HG02610 (cell line): ENCODE data around the gene ITGB2.

Source experiments
- ATAC-seq: cut with Tn5 transposase; IDR thresholded peaks from one replicate; pipeline ENCODE4 v1.9.1; 2021; ENCODE audit warnings: mild to moderate bottlenecking, moderate library complexity; ENCODE audit not compliant: unreplicated experiment

Gene ITGB2

DNA sequence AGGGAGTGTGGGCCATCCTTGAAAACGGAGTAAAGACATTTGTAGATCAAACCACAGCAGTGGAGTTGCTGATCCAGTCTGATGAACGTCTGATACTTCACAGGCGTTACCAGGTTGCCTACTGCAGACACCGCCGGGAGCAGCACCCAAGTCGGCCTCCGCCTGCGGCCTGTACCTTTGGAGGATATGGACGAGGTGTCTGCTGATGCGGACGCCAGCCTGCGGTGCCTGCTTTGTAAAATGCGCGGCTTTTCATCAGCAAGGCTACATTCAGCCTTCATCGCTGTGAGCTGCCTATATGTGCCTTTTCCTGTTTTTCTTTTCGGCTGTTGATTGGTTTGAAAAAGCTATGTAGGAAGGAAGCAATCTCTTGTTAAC is 35.1 kb upstream of the ITGB2 start:
- ATAC-seq, result no peak

- ATAC-seq, result no peak
These were observed 34.6 kb upstream of the ITGB2 start for GRCh38 chr21:44955141-44955797.

- ATAC-seq, result no peak
These were observed 33.6 kb upstream of the ITGB2 start for GRCh38 chr21:44954281-44954771.

- no peak for ATAC-seq
These were observed 32.9 kb upstream of the ITGB2 start for GRCh38 chr21:44953628-44954021.

GRCh38 chr21:44952929-44953627 is 32.4 kb upstream of the ITGB2 start:
- no peak for ATAC-seq

- ATAC-seq, result no peak
These were observed 31.6 kb upstream of the ITGB2 start for GRCh38 chr21:44952116-44952928.

GRCh38 chr21:44951186-44951915 is 30.7 kb upstream of the ITGB2 start:
- ATAC-seq, result no peak

DNA sequence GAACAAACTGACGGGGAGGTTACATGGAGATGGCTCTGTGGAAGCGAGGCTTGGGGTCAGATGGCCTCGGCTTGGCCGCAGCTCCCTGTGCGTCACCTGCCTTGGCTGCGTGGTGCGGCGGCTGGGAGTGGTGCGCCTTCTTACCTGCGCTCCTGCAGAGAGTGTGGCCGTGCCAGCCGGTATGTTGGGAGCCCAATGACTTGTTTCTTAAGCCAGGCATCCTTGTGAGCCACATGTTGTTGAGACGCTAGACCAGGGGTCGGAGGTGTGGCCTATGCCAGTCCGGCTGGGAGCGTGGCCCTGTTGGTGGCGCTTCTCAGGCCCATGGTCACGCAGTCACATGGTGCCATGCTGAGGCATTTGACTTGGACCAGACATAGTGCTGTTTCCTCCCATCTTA is 29.7 kb upstream of the ITGB2 start:
- no peak for ATAC-seq

- ATAC-seq, result no peak
These were observed 29.1 kb upstream of the ITGB2 start for GRCh38 chr21:44949779-44950198.

GRCh38 chr21:44949161-44949778 is 28.6 kb upstream of the ITGB2 start:
- no peak for ATAC-seq

DNA sequence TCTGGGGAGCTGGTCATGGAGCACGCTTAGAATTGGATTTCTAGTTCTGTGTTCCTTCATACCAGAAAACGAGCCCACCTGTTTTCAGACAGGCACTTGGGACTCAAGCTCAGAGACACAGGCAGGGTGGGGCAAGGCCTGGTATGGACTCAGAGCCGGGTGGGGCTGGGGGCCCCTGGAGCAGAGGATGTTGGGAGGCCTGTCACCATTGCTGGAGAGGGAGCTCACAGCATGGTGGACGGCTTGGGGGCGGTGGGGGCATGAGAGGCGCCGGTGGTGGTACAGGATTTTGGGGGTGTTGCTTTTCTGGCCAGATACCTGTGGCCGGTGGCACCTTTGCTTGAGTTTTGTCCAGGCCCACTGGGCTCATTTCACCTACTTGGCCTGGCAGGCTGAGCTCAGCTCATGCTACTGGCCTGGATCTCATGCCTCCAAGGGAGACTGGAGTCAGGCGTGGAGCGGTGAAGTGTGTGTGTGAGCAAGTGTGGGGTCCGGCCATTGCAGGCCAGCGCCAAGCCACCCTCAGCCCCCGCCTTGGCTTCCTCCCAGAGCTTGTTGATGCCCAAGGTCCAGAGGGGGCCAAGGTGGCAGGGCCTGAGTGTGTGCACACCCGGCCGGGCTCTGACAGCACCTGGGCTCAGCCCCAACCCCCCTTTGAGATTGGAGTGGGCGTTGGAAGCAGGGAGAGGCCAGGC is 27.9 kb upstream of the ITGB2 start:
- ATAC-seq, result no peak

- no peak for ATAC-seq
These were observed 27.2 kb upstream of the ITGB2 start for GRCh38 chr21:44947930-44948331.

GRCh38 chr21:44947111-44947929 is 26.6 kb upstream of the ITGB2 start:
- no peak for ATAC-seq

DNA sequence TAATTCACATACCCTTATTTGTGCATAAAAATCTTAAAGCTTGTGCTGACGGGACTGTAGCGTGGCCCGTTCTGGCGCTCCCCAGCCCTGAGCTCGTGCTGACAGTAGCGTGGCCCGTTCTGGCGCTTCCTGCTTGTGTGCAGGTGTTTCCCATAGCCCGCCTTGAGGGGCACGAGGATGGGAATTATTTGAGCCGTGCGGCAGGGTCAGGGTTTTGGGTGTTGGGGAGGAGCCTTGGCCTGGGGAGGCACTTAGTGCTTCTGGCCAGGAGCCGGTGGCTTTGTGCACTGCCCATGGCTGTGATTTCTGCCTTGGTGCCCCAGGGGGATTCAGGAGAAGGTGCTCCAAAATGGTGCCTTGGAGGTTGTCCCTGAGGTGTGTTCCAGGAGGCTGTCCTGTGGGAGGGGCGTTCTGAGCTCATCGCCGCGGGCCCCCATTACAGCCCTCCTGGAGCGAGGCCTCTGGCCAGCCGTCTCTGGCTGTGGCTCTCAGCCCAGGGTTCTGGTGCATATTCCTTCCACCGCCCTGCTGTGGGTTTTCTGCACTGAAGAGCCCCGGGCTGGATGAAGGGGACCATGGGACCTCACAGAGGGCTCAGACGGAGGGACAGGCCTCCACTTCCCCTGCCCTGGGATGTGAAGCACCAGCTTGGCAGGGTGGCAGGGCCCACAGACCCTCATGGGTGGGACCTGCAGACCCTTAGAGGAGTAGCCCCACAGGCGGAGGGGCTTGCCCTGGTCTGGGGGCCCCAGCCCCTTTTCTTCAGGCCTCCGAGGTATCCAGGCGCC is 25.7 kb upstream of the ITGB2 start:
- ATAC-seq, result no peak

DNA sequence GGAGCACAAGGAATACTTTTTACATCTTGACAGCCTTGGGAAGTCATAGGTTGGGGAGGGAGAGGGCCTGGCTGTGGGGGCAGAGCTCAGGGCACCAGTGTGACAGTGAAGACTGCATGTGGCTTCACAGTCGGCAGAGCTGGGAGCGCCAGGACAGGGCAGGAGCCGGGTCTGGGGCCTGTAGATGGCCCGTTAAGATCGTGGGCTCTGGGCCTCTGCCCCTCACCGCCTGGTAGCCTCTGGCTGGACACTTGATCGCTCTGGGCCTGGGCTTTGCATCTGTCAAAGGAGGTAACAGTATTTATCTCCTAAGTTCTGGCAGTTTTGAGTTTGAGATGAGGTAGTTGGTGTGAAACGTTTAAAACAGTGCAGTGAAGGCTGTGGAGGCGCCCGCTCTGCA is 23.9 kb upstream of the ITGB2 start:
- no peak for ATAC-seq

DNA sequence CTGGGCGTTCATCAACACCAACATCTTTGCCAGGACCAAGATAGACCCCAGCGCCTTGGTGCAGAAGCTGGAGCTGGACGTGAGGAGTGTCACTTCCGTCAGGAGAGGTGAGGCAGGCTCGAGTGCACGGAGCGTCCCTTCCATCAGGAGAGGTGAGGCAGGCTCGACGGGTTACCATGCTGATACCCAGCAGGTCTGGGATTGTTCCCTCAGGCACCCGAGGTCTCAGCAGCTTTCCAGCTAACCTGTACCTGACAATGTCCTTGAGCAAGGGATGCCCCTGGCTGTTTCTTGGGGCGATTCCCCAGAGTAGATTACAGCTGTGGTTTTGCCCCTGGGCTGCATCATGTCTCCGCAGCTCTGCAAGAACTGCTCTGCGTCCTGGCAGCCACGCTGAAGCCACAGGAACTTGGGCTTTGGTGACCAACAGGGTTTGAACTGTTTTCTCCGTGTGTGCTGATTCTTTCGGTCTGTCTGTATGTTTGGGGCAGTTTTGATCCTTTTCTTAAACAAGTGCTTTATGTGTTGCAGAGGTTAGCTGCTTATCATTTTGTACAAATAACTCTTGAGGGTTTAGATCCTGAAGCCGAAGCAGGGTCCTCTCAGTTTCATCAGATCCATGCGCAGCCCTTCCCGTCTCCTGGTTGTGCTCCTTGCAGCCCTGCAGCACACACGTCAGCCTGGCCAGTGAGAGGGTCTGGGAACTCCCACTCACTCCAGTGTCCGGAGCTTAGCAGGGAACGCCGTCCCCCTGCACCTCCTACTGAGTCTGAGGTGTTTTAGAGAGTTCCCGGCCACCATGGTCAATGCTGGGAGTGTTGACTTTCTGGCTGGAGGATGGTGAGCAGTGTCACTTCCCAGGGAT is 23.2 kb upstream of the ITGB2 start:
- ATAC-seq, result no peak

DNA sequence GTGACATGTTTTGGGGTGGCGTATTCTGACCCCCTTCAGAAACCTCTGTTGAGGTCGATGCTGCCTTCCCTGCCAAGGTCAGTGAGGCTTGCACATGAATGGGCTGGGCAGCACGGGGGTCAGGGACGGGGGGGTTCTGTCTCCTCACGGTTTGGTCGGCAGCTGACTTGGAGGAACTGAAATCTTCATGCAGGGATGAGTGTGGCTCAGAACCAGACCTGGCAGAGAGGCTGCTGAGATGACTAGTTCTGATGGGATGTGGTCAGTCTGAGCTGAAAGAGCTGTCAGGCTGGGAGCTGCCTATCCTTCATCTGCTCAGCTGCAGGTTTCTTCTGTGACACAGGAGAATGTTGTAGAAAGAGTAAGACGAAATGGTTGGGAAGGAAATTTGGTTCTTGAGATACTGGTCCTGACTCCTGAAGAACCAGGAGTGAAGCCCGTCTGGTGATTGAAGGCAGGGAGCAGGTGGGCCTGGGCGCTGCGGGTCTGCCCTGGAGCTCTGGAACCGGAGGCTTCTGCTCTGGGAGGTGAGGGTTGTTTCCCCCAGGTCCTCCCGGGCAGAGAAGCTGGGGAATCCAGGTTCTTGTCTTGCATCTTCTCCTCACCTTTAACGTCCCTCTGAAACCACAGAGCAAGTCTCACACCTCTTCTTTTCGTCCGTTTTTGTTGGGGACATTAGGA is 22.4 kb upstream of the ITGB2 start:
- ATAC-seq, result no peak
